HEK293 (cell line): ENCODE measurements around the gene XBP1.
A peak's percentile ranks its signal among the peaks of the same experiment; 100 is the strongest.
"Not testable (repeated sequence)": the region's sequence is repeated elsewhere in the genome, so short reads cannot be mapped to it uniquely, and the experiment has no call there.

Source experiments
- CTCF ChIA-PET: fragments of 350-600 bp; formaldehyde crosslinking; extraction: SDS; loops from one replicate; lab custom pipeline; 2021; ENCODE audit warnings: antibody characterized with exemption; lab: Yijun Ruan, JAX
- POLR2A ChIA-PET: fragments of 300-600 bp; formaldehyde crosslinking; extraction: SDS; loops from one replicate; lab custom pipeline; 2020; ENCODE audit warnings: antibody characterized with exemption, inconsistent platforms; lab: Yijun Ruan, JAX
- H3K27ac ChIP-seq: fragments of 200-500 bp; sonication (Bioruptor generic); 2 replicates; pipeline ENCODE4 v1.5.1; 2014; ENCODE audit warnings: low read depth, low read length, control low read depth, inconsistent platforms; ENCODE audit errors: extremely low read depth
- H3K36me3 ChIP-seq, 2 experiments: fragments of 200-500 bp in 1 of 2; sonication (Bioruptor generic) in 1 of 2; 1 replicate in 1 of 2; 2 replicates in 1 of 2; pipeline ENCODE4 v1.5.1; 2014 to 2017; ENCODE audit warnings: inconsistent platforms in 2 of 2, low read length in 2 of 2; ENCODE audit not compliant: control insufficient read depth in 2 of 2, insufficient read depth in 1 of 2
- H3K4me1 ChIP-seq: fragments of 200-500 bp; sonication (Bioruptor generic); 2 replicates; pipeline ENCODE4 v1.5.1; 2014; ENCODE audit warnings: mild to moderate bottlenecking, low read length, inconsistent platforms; ENCODE audit not compliant: control insufficient read depth, insufficient read depth
- H3K4me3 ChIP-seq: 2 replicates; pipeline ENCODE4 v1.5.1; 2011; ENCODE audit warnings: low read depth, mild to moderate bottlenecking, control low read depth, low read length, moderate library complexity
- H3K9me3 ChIP-seq: fragments of 200-500 bp; sonication (Bioruptor generic); 2 replicates; pipeline ENCODE4 v1.5.1; 2014; ENCODE audit warnings: low read depth, low read length, inconsistent platforms; ENCODE audit not compliant: control insufficient read depth, insufficient read depth
- GLI2 ChIP-seq: fragments of 450-650 bp; formaldehyde crosslinking; IDR thresholded peaks from 2 replicates; pipeline ENCODE4; 2017; ENCODE audit warnings: missing biosample characterization, missing genetic modification characterization, low read depth, borderline replicate concordance
- GLIS1 ChIP-seq: fragments of 450-650 bp; formaldehyde crosslinking; IDR thresholded peaks from 2 replicates; pipeline ENCODE4 v1.5.1; 2016; ENCODE audit warnings: missing biosample characterization, missing genetic modification characterization
- HOXD13 ChIP-seq: sonication (generic); formaldehyde crosslinking; IDR thresholded peaks from 2 replicates; pipeline ENCODE4 v1.8.0; 2022; ENCODE audit warnings: missing genetic modification reagents, borderline replicate concordance
- OSR2 ChIP-seq: fragments of 450-650 bp; formaldehyde crosslinking; IDR thresholded peaks from 2 replicates; pipeline ENCODE4 v1.5.1; 2016; ENCODE audit warnings: missing biosample characterization, missing genetic modification characterization
- SCRT2 ChIP-seq: fragments of 450-650 bp; formaldehyde crosslinking; IDR thresholded peaks from 2 replicates; pipeline ENCODE4 v1.5.1; 2016; ENCODE audit warnings: missing biosample characterization, missing genetic modification characterization
- WT1 ChIP-seq: fragments of 450-650 bp; formaldehyde crosslinking; IDR thresholded peaks from 2 replicates; pipeline ENCODE4 v1.5.1; 2016; ENCODE audit warnings: missing biosample characterization, missing genetic modification characterization
- ZEB2 ChIP-seq: fragments of 450-650 bp; formaldehyde crosslinking; IDR thresholded peaks from 2 replicates; pipeline ENCODE4 v1.5.1; 2016; ENCODE audit warnings: missing biosample characterization, missing genetic modification characterization
- ZIC2 ChIP-seq: fragments of 450-650 bp; formaldehyde crosslinking; IDR thresholded peaks from 2 replicates; pipeline ENCODE4 v1.5.1; 2016; ENCODE audit warnings: missing biosample characterization, missing genetic modification characterization
- ZNF184 ChIP-seq: fragments of 450-650 bp; IDR thresholded peaks from 2 replicates; pipeline ENCODE4 v1.5.1; 2018; ENCODE audit warnings: missing biosample characterization, mild to moderate bottlenecking, missing genetic modification characterization
- ZNF324 ChIP-seq: fragments of 450-650 bp; formaldehyde crosslinking; IDR thresholded peaks from 2 replicates; pipeline ENCODE4 v1.5.1; 2016; ENCODE audit warnings: missing biosample characterization, missing genetic modification characterization
- ZNF341 ChIP-seq: fragments of 450-650 bp; formaldehyde crosslinking; IDR thresholded peaks from 2 replicates; pipeline ENCODE4; 2016; ENCODE audit warnings: low read depth, missing biosample characterization, missing genetic modification characterization
- ZNF398 ChIP-seq: fragments of 450-650 bp; formaldehyde crosslinking; IDR thresholded peaks from 2 replicates; pipeline ENCODE4 v1.5.1; 2017; ENCODE audit warnings: missing biosample characterization, missing genetic modification characterization
- ZNF423 ChIP-seq: fragments of 450-650 bp; formaldehyde crosslinking; IDR thresholded peaks from 2 replicates; pipeline ENCODE4 v1.5.1; 2016; ENCODE audit warnings: missing biosample characterization, missing genetic modification characterization
- ZNF48 ChIP-seq: fragments of 450-650 bp; formaldehyde crosslinking; IDR thresholded peaks from 2 replicates; pipeline ENCODE4 v1.5.1; 2016; ENCODE audit warnings: missing biosample characterization, missing genetic modification characterization
- ZNF518A ChIP-seq: fragments of 450-650 bp; formaldehyde crosslinking; conservative IDR thresholded peaks from 2 replicates; pipeline ENCODE4 v1.5.1; 2016; ENCODE audit warnings: low read depth, missing biosample characterization, missing genetic modification characterization
- ZNF548 ChIP-seq: fragments of 450-650 bp; formaldehyde crosslinking; IDR thresholded peaks from 2 replicates; pipeline ENCODE4 v1.5.1; 2016; ENCODE audit warnings: missing biosample characterization, missing genetic modification characterization
- ZNF560 ChIP-seq: fragments of 450-650 bp; formaldehyde crosslinking; IDR thresholded peaks from 2 replicates; pipeline ENCODE4 v1.5.1; 2017; ENCODE audit warnings: missing biosample characterization, missing genetic modification characterization, borderline replicate concordance
- TF ChIP-seq, protein P1 (sequence below): fragments of 450-650 bp; formaldehyde crosslinking; IDR thresholded peaks from 2 replicates; pipeline ENCODE4 v1.5.1; 2016; ENCODE audit warnings: missing biosample characterization, missing genetic modification characterization
- TF ChIP-seq, protein P2 (sequence below): fragments of 450-650 bp; formaldehyde crosslinking; IDR thresholded peaks from 2 replicates; pipeline ENCODE4 v1.5.1; 2017; ENCODE audit warnings: missing biosample characterization, missing genetic modification characterization

The XBP1 gene

DNA sequence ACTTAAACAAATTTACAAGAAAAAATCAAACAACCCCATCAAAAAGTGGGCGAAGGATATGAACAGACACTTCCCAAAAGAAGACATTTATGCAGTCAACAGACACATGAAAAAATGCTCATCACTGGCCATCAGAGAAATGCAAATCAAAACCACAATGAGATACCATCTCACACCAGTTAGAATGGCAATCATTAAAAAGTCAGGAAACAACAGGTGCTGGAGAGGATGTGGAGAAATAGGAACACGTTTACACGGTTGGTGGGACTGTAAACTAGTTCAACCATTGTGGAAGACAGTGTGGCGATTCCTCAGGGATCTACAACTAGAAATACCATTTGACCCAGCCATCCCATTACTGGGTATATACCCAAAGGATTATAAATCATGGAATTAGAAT lies 26.1 kb upstream of the XBP1 start:
- CTCF ChIA-PET, H3K9me3 ChIP-seq, H3K4me1 ChIP-seq, POLR2A ChIA-PET, H3K36me3 ChIP-seq, H3K27ac ChIP-seq, H3K4me3 ChIP-seq: not testable (repeated sequence)
- TF ChIP-seq ZNF184 (tag by site-specific recombination) = peak; percentile 95
- peak; percentile 57 for TF ChIP-seq SCRT2 (tag by site-specific recombination)

DNA sequence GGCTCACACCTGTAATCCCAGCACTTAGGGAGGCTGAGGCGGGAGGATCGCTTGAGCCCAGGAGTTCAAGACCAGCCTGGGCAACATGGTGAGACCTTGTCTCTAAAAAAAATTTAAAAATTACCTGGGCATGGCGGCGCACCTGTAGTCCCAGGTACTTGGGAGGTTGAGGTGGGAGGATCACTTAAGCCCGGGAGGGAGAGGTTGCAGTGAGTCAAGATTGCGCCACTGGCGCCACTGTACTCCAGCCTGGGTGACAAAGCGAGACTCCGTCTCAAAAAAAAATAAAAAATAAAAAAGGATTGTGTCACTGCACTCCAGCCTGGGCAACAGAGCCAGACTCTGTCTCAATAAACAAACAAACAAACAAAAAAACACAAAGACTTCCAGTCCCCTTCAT lies 24.1 kb upstream of the XBP1 start:
- H3K27ac ChIP-seq, H3K9me3 ChIP-seq, H3K4me3 ChIP-seq, H3K4me1 ChIP-seq, H3K36me3 ChIP-seq, CTCF ChIA-PET: not testable (repeated sequence)
- POLR2A ChIA-PET = interaction anchor here (0.6 kb wide), 1 partner anchor 12 kb away, joined by 3 read pairs; no protein-coding TSS in a partner anchor
- TF ChIP-seq ZEB2 (tag by site-specific recombination) = peak; percentile 82

DNA sequence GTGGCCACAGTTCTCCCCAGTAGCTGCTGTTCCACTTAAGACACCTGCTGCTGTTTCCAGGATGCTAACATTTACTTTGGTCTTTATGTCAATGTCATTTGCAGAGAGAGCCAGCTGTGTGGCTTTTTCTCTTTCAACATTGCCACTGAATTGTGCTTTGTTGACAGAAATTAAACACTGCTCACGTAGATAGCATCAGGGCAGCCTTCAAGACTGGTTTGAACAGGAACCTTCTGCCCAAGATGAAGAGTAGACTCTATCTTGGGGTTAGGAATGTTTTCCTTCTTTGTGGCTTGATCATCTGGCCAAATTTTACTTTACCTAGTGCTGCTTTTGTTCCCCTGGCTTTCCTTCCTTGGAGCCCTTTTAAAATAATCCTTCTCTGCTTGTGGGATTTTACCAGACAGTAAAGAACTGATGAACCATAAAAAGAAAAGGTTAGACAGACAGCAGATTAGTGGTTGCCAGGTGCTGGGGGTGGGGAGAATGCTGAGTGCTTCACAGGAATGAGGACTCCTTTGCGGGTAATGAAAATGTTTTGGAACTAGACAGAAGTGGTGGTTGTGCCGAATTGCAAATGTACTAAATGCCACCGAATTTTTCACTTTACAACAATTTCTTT lies 22.7 kb upstream of the XBP1 start:
- Histone ChIP-seq H3K36me3 (no peaks in the 10 kb centered on the region), H3K4me3 (no peak overlapping the region), H3K27ac (0 out of 2 replicates have a peak overlapping the region, but pooled peaks have one; percentile 30), H3K4me1 (peaks cover 9% of the 10 kb centered on the region), H3K9me3 (no peaks in the 10 kb centered on the region)
- CTCF ChIA-PET = no interaction called here
- POLR2A ChIA-PET = no interaction called here
- no peak for TF ChIP-seq ZNF324 (tag by site-specific recombination)
- no peak for TF ChIP-seq HOXD13 (CRISPR knock-in tag)
- TF ChIP-seq, protein P1, sequence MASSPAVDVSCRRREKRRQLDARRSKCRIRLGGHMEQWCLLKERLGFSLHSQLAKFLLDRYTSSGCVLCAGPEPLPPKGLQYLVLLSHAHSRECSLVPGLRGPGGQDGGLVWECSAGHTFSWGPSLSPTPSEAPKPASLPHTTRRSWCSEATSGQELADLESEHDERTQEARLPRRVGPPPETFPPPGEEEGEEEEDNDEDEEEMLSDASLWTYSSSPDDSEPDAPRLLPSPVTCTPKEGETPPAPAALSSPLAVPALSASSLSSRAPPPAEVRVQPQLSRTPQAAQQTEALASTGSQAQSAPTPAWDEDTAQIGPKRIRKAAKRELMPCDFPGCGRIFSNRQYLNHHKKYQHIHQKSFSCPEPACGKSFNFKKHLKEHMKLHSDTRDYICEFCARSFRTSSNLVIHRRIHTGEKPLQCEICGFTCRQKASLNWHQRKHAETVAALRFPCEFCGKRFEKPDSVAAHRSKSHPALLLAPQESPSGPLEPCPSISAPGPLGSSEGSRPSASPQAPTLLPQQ (tag by site-specific recombination) = no peak
- TF ChIP-seq GLIS1 (tag by site-specific recombination) = peak; percentile 53
- TF ChIP-seq ZNF398 = no peak
- TF ChIP-seq ZNF341 (tag by site-specific recombination) = no peak
- TF ChIP-seq ZNF423 (tag by site-specific recombination) = no peak
- TF ChIP-seq ZNF560 = no peak
- TF ChIP-seq OSR2 (tag by site-specific recombination) = peak; percentile 92
- peak; percentile 70 for TF ChIP-seq ZIC2
- no peak for TF ChIP-seq GLI2 (tag by site-specific recombination)
- TF ChIP-seq ZNF48 (tag by site-specific recombination) = no peak
- TF ChIP-seq, protein P2, sequence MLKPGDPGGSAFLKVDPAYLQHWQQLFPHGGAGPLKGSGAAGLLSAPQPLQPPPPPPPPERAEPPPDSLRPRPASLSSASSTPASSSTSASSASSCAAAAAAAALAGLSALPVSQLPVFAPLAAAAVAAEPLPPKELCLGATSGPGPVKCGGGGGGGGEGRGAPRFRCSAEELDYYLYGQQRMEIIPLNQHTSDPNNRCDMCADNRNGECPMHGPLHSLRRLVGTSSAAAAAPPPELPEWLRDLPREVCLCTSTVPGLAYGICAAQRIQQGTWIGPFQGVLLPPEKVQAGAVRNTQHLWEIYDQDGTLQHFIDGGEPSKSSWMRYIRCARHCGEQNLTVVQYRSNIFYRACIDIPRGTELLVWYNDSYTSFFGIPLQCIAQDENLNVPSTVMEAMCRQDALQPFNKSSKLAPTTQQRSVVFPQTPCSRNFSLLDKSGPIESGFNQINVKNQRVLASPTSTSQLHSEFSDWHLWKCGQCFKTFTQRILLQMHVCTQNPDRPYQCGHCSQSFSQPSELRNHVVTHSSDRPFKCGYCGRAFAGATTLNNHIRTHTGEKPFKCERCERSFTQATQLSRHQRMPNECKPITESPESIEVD (tag by site-specific recombination) = peak; percentile 51; the same call in 1 of the 2 replicates
- TF ChIP-seq WT1 (tag by site-specific recombination) = no peak
- TF ChIP-seq ZNF518A (tag by site-specific recombination) = no peak
- no peak for TF ChIP-seq ZNF548 (tag by site-specific recombination)
